Measurements from ENCODE around the gene DPEP3. TPM values are rescaled to one million over a fixed set of nuclear protein-coding genes. Genes with fewer than 3 reads are reported as not detected.

Gene DPEP3
- total RNA-seq, 4 donors from 2014 or later = 0.11 to 0.40 TPM; not detected in 2

DNA sequence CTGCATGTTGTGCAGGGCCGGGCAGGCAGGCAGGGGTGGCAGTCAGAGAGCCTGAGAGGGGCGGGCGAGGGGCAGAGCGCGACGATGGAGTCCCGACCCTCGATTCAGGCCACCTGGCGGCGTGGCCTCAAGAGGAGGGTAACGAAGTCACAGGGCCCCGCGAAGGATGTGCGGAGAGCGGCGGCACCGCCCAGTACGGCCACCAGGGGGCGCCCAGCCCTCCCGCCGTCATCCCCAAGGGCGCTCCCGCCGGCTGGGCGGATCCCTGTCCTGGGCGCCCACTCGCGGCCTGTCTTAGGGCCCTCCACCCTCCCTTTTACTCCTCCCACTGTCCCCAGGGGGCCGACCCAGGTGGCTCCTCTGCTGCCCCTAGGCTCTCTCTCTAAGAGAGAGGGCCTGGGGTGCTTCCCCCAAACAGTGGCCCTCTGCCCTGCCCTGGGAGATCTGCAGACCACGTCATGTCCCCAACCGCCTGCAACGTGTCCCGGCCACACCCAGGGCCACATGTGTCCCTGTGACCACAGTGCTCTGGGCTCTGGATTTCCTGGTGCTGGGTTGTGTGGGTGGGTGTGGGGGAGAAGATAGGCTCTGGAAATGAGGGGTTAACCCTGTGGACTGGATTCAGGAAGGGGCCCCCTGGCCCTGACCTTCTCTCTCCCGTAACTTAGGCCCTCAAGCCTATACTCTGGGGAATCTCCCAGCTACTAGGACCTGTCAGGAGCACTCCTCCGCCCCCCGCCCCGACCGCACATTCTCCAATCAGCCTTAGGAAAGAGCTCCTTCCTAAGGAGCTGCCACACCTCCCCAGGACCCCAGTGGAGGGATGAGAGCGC, 13.1 kb upstream of the DPEP3 start:
- intact Hi-C loops (cut with DNase I) = loop anchor here (5.0 to 10.0 kb wide), 2 partner anchors 49 to 241 kb away; partner anchors contain the start of gene ESRP2
- H3K4me3 ChIP-seq (replicated peaks in 1 of 3) = peak overlapping the region in 1 of 3 donors; percentile 5
- no peaks in the 10 kb centered on the region for H3K36me3 ChIP-seq
- 29 to 60% methylated on average over 1 to 21 of the region's 39 CpGs for WGBS, 2 donors
- H3K27me3 ChIP-seq = no peaks in the 10 kb centered on the region
- TF ChIP-seq CTCF (IDR thresholded peaks at IDR 0.05) = peak; percentile 82 to 99 (median 97)
- TF ChIP-seq POLR2A (IDR thresholded peaks at IDR 0.05) = peak in 1 of 2 donors; percentile 15
- H3K27ac ChIP-seq = peak overlapping the region in 2 of 3 donors; percentile 7 to 46
- DNase-seq = peak; percentile 74
- H3K9me3 ChIP-seq = no peaks in the 10 kb centered on the region
- peaks cover 10 to 11% of the 10 kb centered on the region in 2 donors for H3K4me1 ChIP-seq

GRCh38 chr16:67992661-67993206, 12.4 kb upstream of the DPEP3 start:
- intact Hi-C loops (cut with DNase I) = loop anchor here (5.0 to 10.0 kb wide), 2 partner anchors 50 to 242 kb away; partner anchors contain the start of gene ESRP2
- Histone ChIP-seq H3K27me3 (no peaks in the 10 kb centered on the region), H3K4me3 (replicated peaks in 1 of 3) (no peak overlapping the region), H3K36me3 (no peaks in the 10 kb centered on the region), H3K4me1 (peaks cover 10 to 11% of the 10 kb centered on the region in 2 donors), H3K27ac (peak overlapping the region in 1 of 3 donors; percentile 46), H3K9me3 (no peaks in the 10 kb centered on the region)
- DNase-seq = no peak
- no peak for TF ChIP-seq CTCF (IDR thresholded peaks at IDR 0.05)
- TF ChIP-seq POLR2A (IDR thresholded peaks at IDR 0.05) = no peak
- WGBS, 2 donors = 53 to 65% methylated on average over 6 to 17 of the region's 20 CpGs

DNA sequence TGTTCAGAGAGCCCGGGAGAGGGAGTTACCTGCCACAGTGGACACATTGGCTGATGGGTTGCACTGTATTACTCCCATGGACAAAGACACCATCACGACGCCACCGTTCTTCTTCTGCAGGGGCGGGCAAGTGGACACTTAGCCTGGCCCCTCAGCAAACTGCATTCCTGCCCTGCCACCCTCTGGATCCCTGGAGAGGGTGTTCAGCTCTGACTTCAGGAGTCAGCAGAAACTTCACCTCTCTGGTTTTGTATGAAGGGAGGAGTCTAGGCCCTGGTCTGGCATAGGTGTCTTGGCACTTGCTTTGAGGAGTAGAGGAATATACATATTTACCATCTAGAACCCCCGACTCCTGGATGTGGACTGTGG, 9.7 kb upstream of the DPEP3 start:
- TF ChIP-seq CTCF (IDR thresholded peaks at IDR 0.05) (no peak), POLR2A (IDR thresholded peaks at IDR 0.05) (no peak)
- H3K27me3 ChIP-seq = no peaks in the 10 kb centered on the region
- 83 to 91% methylated on average over 5 to 6 of the region's 6 CpGs for WGBS, 2 donors
- no peaks in the 10 kb centered on the region for H3K36me3 ChIP-seq
- no peaks in the 10 kb centered on the region for H3K9me3 ChIP-seq
- DNase-seq = no peak
- intact Hi-C loops (cut with DNase I) = loop anchor here (5.0 to 10.0 kb wide), 2 partner anchors 52 to 245 kb away; partner anchors contain the start of gene ESRP2
- H3K27ac ChIP-seq = no peak overlapping the region
- no peak overlapping the region for H3K4me3 ChIP-seq (replicated peaks in 1 of 3)
- peaks cover 10 to 12% of the 10 kb centered on the region in 2 donors for H3K4me1 ChIP-seq

DNA sequence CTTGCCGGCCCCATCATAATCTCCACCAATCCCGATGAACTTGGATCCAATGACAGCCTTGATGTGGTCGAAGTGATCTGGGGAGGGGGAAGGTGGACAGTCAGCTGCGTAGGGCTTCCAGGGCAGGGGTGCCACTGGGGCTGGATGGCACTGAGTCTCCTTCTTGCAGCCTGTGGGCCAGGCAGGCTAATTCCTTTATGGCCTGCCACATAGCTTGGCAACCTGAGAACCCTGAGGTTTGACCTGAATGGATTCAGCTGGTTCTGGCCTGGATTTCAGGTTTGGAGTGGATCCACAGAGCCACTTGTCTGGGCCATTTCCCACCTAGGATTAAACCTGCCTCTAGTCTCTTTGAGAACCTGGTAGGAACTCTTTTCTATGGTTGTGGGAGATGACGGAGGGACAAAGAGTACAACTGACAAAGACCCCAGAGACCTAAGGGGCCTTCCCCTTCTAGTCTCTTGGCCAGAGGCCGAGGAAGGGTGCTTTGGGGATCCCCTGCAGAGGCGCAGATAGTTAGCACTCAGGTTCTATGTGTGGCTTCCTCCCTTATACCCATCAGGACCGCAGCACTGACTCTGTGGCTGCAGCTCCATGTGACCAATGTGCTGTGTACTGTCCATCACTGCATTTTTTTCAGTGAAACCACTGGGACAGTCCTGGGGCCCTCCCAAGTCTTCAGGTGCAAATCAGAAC, 9.2 kb upstream of the DPEP3 start:
- Histone ChIP-seq H3K36me3 (no peaks in the 10 kb centered on the region), H3K4me3 (replicated peaks in 1 of 3) (no peak overlapping the region), H3K9me3 (no peaks in the 10 kb centered on the region), H3K4me1 (peaks cover 10 to 17% of the 10 kb centered on the region in 2 donors), H3K27ac (no peak overlapping the region), H3K27me3 (no peaks in the 10 kb centered on the region)
- TF ChIP-seq CTCF (IDR thresholded peaks at IDR 0.05) = no peak
- no peak for TF ChIP-seq POLR2A (IDR thresholded peaks at IDR 0.05)
- WGBS, 2 donors = 80 to 84% methylated on average over 5 to 8 of the region's 8 CpGs
- DNase-seq = no peak
- intact Hi-C loops (cut with DNase I) = loop anchor here (5.0 to 10.0 kb wide), 2 partner anchors 53 to 245 kb away; partner anchors contain the start of gene ESRP2

Data from thyroid gland (tissue), 4 donors.